BJ (cell line): ENCODE results near the gene TRPC3. TPM values are rescaled to one million over a fixed set of nuclear protein-coding genes. Genes with fewer than 3 reads are reported as not detected.

ENCODE experiments used
- CTCF ChIA-PET: fragments of 350-600 bp; formaldehyde crosslinking; extraction: SDS; loops from one replicate; lab custom pipeline; 2021; ENCODE audit warnings: antibody characterized with exemption, inconsistent platforms; lab: Yijun Ruan, JAX
- POLR2A ChIA-PET: fragments of 300-600 bp; sonication (Branson Sonifier 250); formaldehyde crosslinking; extraction: SDS; loops from one replicate; lab custom pipeline; 2021; ENCODE audit warnings: antibody characterized with exemption; lab: Charles Lee
- DNase-seq: peaks from one replicate; pipeline ENCODE4 v3.0.0-alpha.2; 2011; ENCODE audit warnings: low read depth
- H3K27me3 ChIP-seq: 2 replicates; pipeline ENCODE4 v1.6.0; 2011; ENCODE audit warnings: low read length; ENCODE audit not compliant: control insufficient read depth, insufficient read depth
- H3K36me3 ChIP-seq: 2 replicates; pipeline ENCODE4 v1.5.1; 2011; ENCODE audit warnings: low read length; ENCODE audit not compliant: control insufficient read depth, insufficient read depth
- H3K4me3 ChIP-seq: 2 replicates; pipeline ENCODE4 v1.5.1; 2011; ENCODE audit warnings: low read depth, mild to moderate bottlenecking, control low read depth, low read length
- polyA plus RNA-seq: library from polyadenylated mRNA; depleted of rRNA; stranded (reverse); fragments of >200 nt; gene quantifications from 2 replicates; pipeline ENCODE4 v1.2.3, GENCODE V29; 2011
- TF ChIP-seq, protein P1 (sequence below): IDR thresholded peaks from 2 replicates; pipeline ENCODE4 v1.5.1; 2011; ENCODE audit warnings: low read depth, mild to moderate bottlenecking, control low read depth, inconsistent platforms, low read length, moderate library complexity; ENCODE audit not compliant: insufficient read depth

TRPC3 gene
- polyA plus RNA-seq, 1 experiment, result 0.43 TPM

DNA sequence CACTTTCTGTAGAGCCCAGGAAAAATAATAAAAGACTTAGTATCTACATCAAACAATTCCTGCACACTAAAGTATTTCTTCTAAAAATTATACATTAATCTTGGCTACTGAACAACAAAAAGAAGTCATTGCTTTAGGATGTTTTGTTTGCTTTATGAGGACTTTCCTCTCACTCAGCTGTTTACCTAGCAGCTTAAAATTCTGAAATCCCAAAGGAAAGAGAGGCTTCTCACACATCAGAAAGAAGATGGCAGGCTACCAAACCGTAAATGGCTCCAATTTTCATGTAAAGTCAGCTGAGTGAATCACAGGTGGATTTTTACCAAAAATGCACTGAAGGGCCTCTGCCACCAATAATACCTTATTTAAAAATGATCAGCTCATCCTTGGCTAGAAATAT is 9.0 kb upstream of the TRPC3 start:
- no peaks in the 10 kb centered on the region for H3K27me3 ChIP-seq
- no peak for DNase-seq
- no peak overlapping the region for H3K4me3 ChIP-seq
- TF ChIP-seq, protein P1, sequence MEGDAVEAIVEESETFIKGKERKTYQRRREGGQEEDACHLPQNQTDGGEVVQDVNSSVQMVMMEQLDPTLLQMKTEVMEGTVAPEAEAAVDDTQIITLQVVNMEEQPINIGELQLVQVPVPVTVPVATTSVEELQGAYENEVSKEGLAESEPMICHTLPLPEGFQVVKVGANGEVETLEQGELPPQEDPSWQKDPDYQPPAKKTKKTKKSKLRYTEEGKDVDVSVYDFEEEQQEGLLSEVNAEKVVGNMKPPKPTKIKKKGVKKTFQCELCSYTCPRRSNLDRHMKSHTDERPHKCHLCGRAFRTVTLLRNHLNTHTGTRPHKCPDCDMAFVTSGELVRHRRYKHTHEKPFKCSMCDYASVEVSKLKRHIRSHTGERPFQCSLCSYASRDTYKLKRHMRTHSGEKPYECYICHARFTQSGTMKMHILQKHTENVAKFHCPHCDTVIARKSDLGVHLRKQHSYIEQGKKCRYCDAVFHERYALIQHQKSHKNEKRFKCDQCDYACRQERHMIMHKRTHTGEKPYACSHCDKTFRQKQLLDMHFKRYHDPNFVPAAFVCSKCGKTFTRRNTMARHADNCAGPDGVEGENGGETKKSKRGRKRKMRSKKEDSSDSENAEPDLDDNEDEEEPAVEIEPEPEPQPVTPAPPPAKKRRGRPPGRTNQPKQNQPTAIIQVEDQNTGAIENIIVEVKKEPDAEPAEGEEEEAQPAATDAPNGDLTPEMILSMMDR, result no peak
- H3K36me3 ChIP-seq, result no peaks in the 10 kb centered on the region
- ChIA-PET CTCF (interaction anchor here (1.1 kb wide), 1 partner anchor 15 kb away, joined by 4 read pairs; no protein-coding TSS in a partner anchor), POLR2A (no interaction called here)

DNA sequence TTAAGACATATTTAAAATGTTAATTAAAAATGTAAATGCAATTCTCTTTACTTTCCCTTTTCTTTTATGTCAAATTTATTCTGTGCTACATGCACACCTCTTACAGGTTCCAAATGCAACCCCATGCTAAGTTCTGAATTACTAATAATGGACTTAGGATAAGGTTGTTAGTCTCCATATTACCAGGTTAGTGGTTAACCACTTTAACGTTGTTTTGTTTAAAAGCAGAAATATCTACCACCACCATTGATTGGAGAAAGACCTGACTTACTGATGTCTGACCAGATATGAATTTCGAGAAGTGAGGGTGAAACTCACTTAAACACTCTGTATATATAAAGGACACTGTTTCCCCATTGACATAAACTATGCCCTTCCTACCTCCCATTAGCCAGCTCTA is 6.9 kb upstream of the TRPC3 start:
- Histone ChIP-seq H3K36me3 (no peaks in the 10 kb centered on the region), H3K27me3 (no peaks in the 10 kb centered on the region), H3K4me3 (no peak overlapping the region)
- DNase-seq, result no peak
- POLR2A ChIA-PET, result no interaction called here
- TF ChIP-seq, protein P1, result no peak
- CTCF ChIA-PET, result no interaction called here

DNA sequence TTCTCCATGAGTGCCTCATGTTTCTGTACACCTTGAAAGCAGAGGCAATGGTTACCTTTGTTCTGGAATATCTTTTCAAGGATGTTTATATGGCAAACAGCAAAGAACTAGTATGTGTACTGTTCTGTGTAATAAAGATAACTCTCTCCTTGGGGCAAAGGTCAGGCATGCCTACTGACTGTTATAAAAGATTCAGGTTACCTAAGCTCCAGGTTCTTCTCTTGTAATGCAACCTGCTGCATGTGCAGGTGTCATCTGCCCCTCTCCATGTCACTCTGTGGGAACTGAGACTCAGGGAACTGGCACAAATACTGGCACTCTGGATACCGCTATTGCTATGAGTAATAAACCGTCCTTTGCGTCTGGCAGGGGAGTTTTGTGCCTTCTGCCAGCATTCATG is 5.4 kb upstream of the TRPC3 start:
- POLR2A ChIA-PET, result no interaction called here
- no peaks in the 10 kb centered on the region for H3K27me3 ChIP-seq
- CTCF ChIA-PET, result interaction anchor here (0.8 kb wide), 1 partner anchor 43 kb away, joined by 4 read pairs; no protein-coding TSS in a partner anchor
- DNase-seq, result no peak
- no peak overlapping the region for H3K4me3 ChIP-seq
- no peaks in the 10 kb centered on the region for H3K36me3 ChIP-seq
- TF ChIP-seq, protein P1, result no peak

DNA sequence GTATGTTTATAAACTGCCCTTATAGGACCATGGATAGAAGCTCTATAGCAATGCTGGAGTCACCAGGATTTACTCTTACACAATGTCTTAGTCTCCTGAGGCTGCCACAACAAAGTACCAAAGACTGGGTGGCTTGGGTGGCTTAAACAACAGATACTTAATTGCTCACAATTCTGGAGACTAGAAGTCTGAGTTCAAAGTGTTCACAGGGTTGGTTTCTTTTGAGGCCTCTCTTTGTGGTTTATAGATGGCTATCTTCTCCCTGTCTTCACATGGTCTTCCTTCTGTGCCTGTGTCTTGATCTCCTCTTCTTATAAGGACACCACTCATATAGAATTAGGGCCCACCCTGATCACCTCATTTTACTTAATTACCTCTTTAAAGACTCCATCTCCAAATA is 2.0 kb upstream of the TRPC3 start:
- POLR2A ChIA-PET, result no interaction called here
- TF ChIP-seq, protein P1, result no peak
- DNase-seq, result no peak
- Histone ChIP-seq H3K4me3 (no peak overlapping the region), H3K27me3 (no peaks in the 10 kb centered on the region), H3K36me3 (no peaks in the 10 kb centered on the region)
- CTCF ChIA-PET, result interaction anchor here (0.6 to 1.5 kb wide), 2 partner anchors 17 to 235 kb away, joined by 3 read pairs; no protein-coding TSS in a partner anchor

DNA sequence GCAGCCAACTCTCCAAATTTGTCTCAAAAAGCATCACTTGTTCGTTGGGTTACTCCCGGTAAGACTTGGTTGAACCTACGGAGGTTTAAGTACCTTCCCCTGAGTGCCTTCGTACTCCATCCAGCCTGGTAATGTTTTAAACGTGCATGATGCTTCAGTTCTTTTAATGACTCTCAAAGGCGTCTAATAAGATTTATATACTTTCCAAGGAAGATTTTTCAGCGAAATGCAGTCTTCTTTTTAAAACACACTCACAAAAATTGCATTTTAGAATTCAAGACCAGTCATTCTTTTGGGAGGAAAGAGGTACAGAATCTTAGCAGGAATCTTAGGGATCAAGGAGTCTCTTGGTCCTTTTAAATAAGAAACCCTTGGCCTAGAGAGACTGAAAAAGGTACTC is 430 bp upstream of the TRPC3 start:
- CTCF ChIA-PET, result interaction anchor here (0.6 to 3.6 kb wide), 2 partner anchors 284 to 626 kb away, joined by 3 to 18 read pairs; no protein-coding TSS in a partner anchor
- peak overlapping the region; percentile 59 for H3K4me3 ChIP-seq
- TF ChIP-seq, protein P1, result no peak
- no peaks in the 10 kb centered on the region for H3K36me3 ChIP-seq
- no peaks in the 10 kb centered on the region for H3K27me3 ChIP-seq
- no peak for DNase-seq
- POLR2A ChIA-PET, result no interaction called here
